HEK293T (cell line): ENCODE results near the gene NUMB.

ENCODE experiments used
- ARNT ChIP-seq: fragments of 450-650 bp; IDR thresholded peaks from 2 replicates; pipeline ENCODE4 v1.6.1; 2017; ENCODE audit warnings: mild to moderate bottlenecking
- BHLHE40 ChIP-seq: fragments of 450-650 bp; IDR thresholded peaks from 2 replicates; pipeline ENCODE4 v1.6.1; 2016; ENCODE audit warnings: mild to moderate bottlenecking, moderate library complexity, borderline replicate concordance
- FOXA1 ChIP-seq: fragments of 450-650 bp; IDR thresholded peaks from 2 replicates; pipeline ENCODE4 v1.6.1; 2016; ENCODE audit warnings: mild to moderate bottlenecking
- HDGF ChIP-seq: fragments of 450-650 bp; IDR thresholded peaks from 2 replicates; pipeline ENCODE4 v1.6.1; 2017; ENCODE audit warnings: antibody characterized with exemption, borderline replicate concordance
- SP1 ChIP-seq: fragments of 450-650 bp; IDR thresholded peaks from 2 replicates; pipeline ENCODE4 v1.6.1; 2017
- SUZ12 ChIP-seq: fragments of 450-650 bp; IDR thresholded peaks from 2 replicates; pipeline ENCODE4 v1.6.1; 2016; ENCODE audit warnings: mild to moderate bottlenecking
- TARDBP ChIP-seq: fragments of 450-650 bp; IDR thresholded peaks from 2 replicates; pipeline ENCODE4 v1.6.1; 2016
- ZNF384 ChIP-seq: fragments of 450-650 bp; IDR thresholded peaks from 2 replicates; pipeline ENCODE4 v1.6.1; 2016
- TF ChIP-seq, protein P1 (sequence below): fragments of 450-650 bp; IDR thresholded peaks from 2 replicates; pipeline ENCODE4 v1.6.1; 2016

DNA sequence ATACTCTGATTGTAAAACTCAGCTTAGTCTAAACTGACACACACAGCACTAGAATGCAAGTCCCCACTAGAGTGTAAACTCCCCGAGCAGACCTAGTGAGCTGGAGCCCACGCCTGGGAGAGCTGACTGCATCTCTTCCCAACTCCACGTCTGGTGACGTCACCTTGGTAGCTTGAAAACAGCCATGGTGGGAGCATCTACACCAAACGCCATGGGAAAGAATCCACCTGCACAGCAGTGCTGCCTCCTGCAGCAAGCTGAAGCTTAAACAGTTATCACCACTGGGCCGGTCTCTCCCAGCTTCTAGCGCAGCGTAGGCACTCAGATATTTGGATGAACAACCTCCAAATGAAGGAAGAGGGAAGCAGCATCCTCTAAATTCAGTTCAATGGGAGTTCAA lies 225.4 kb downstream of the NUMB start:
- TF ChIP-seq FOXA1: no peak
- no peak for TF ChIP-seq SUZ12
- no peak for TF ChIP-seq TARDBP
- TF ChIP-seq, protein P1, sequence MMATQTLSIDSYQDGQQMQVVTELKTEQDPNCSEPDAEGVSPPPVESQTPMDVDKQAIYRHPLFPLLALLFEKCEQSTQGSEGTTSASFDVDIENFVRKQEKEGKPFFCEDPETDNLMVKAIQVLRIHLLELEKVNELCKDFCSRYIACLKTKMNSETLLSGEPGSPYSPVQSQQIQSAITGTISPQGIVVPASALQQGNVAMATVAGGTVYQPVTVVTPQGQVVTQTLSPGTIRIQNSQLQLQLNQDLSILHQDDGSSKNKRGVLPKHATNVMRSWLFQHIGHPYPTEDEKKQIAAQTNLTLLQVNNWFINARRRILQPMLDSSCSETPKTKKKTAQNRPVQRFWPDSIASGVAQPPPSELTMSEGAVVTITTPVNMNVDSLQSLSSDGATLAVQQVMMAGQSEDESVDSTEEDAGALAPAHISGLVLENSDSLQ: no peak
- no peak for TF ChIP-seq SP1
- TF ChIP-seq HDGF: no peak
- no peak for TF ChIP-seq BHLHE40
- TF ChIP-seq ZNF384: no peak
- no peak for TF ChIP-seq ARNT
